Nephron progenitor cell (in vitro differentiated cells): Measurements from ENCODE around the gene SNAP23.
A peak's percentile ranks its signal among the peaks of the same experiment; 100 is the strongest.

Source experiments
- DNase-seq: peaks from one replicate; pipeline ENCODE4 v3.0.0; 2021
- H3K27ac Mint-ChIP-seq: 2 replicates; pipeline ENCODE4 v1.8.0; 2021; ENCODE audit warnings: mild to moderate bottlenecking, moderate library complexity, mixed read lengths
- H3K27me3 Mint-ChIP-seq: 2 replicates; pipeline ENCODE4 v1.8.0; 2021; ENCODE audit warnings: mild to moderate bottlenecking, low read depth, mixed read lengths; ENCODE audit not compliant: poor library complexity
- H3K36me3 Mint-ChIP-seq: 2 replicates; pipeline ENCODE4 v1.8.0; 2021; ENCODE audit warnings: low read depth, mixed read lengths
- H3K4me1 Mint-ChIP-seq: 2 replicates; pipeline ENCODE4 v1.8.0; 2021; ENCODE audit warnings: mixed read lengths
- H3K4me3 Mint-ChIP-seq: 2 replicates; pipeline ENCODE4 v1.8.0; 2021; ENCODE audit warnings: mild to moderate bottlenecking, moderate library complexity, mixed read lengths
- H3K9me3 Mint-ChIP-seq: 2 replicates; pipeline ENCODE4 v1.8.0; 2021; ENCODE audit warnings: mild to moderate bottlenecking, moderate library complexity, mixed read lengths
- CTCF ChIP-seq: fragments of 200-600 bp; sonication (generic); IDR thresholded peaks from 2 replicates; pipeline ENCODE4 v1.5.0; 2021; ENCODE audit warnings: antibody characterized with exemption

The SNAP23 gene

GRCh38 chr15:42490671-42491538 lies 4.5 kb upstream of the SNAP23 start, which contains the start of gene ZNF106:
ZNF106 (minus strand) TSS chr15:42491141; CDS start chr15:42472289, 18,852 bp downstream.
- H3K9me3 Mint-ChIP-seq: no peaks in the 10 kb centered on the region
- peaks cover 5% of the 10 kb centered on the region for H3K36me3 Mint-ChIP-seq
- peaks cover 29% of the 10 kb centered on the region for H3K4me1 Mint-ChIP-seq
- peak; percentile 91 for DNase-seq
- peaks cover 9% of the 10 kb centered on the region for H3K27me3 Mint-ChIP-seq
- peak within 1 kb of the TSS; percentile 97 for H3K4me3 Mint-ChIP-seq
- H3K27ac Mint-ChIP-seq: peak within 1 kb of the TSS; percentile 99
- no peak for TF ChIP-seq CTCF

GRCh38 chr15:42491539-42492225 lies 3.8 kb upstream of the SNAP23 start:
- H3K4me1 Mint-ChIP-seq: peaks cover 37% of the 10 kb centered on the region
- TF ChIP-seq CTCF: no peak

GRCh38 chr15:42493679-42494078 lies 1.8 kb upstream of the SNAP23 start:
- Mint-ChIP-seq H3K4me1 (peaks cover 48% of the 10 kb centered on the region), H3K4me3 (no peak overlapping the region), H3K9me3 (no peaks in the 10 kb centered on the region), H3K27me3 (peaks cover 9% of the 10 kb centered on the region), H3K27ac (no peak overlapping the region), H3K36me3 (peaks cover 4% of the 10 kb centered on the region)
- DNase-seq: no peak
- TF ChIP-seq CTCF: no peak

More at GRCh38 chr15:42491539-42492225, 3.8 kb upstream of the SNAP23 start:
- Mint-ChIP-seq H3K27ac (peak overlapping the region; percentile 99), H3K27me3 (peaks cover 9% of the 10 kb centered on the region), H3K4me3 (peak overlapping the region; percentile 97), H3K9me3 (no peaks in the 10 kb centered on the region), H3K36me3 (peaks cover 5% of the 10 kb centered on the region)
- DNase-seq: no peak

GRCh38 chr15:42494998-42495360 lies 455 bp upstream of the SNAP23 start:
- H3K27me3 Mint-ChIP-seq: peaks cover 7% of the 10 kb centered on the region
- no peak for DNase-seq

More at GRCh38 chr15:42494998-42495360, 455 bp upstream of the SNAP23 start:
- peaks cover 10% of the 10 kb centered on the region for H3K36me3 Mint-ChIP-seq
- H3K4me3 Mint-ChIP-seq: peak overlapping the region; percentile 98
- peaks cover 49% of the 10 kb centered on the region for H3K4me1 Mint-ChIP-seq
- H3K27ac Mint-ChIP-seq: peak overlapping the region; percentile 98
- TF ChIP-seq CTCF: no peak
- H3K9me3 Mint-ChIP-seq: no peaks in the 10 kb centered on the region
